Adipose tissue (tissue), 3 donors: ENCODE measurements around the gene RETSAT. TPM values are rescaled to one million over a fixed set of nuclear protein-coding genes. Genes with fewer than 3 reads are reported as not detected.
"Not testable (repeated sequence)": the region's sequence is repeated elsewhere in the genome, so short reads cannot be mapped to it uniquely, and the experiment has no call there.

Experiments used
- H3K27ac ChIP-seq: one replicate; pipeline ENCODE4 v1.5.1; 2013; ENCODE audit warnings: low read depth, low read length
- WGBS, 3 donors: extraction: QIAGEN DNeasy Blood & Tissue Kit; methylation state at CpG; one replicate each; pipeline ENCODE4 v1.1.7; 2013; 5-methylcytosine and 5-hydroxymethylcytosine counted together
- polyA plus RNA-seq, 3 donors: library from polyadenylated mRNA; stranded (reverse); fragments of 200-250 nt; gene quantifications; one replicate each; pipeline ENCODE4 v1.2.3, GENCODE V29; 2013
- donor health status: healthy with polysubstance abuse.
- donor health status: Bipolar disorder and iron deficiency.
- donor health status: healthy.

RETSAT gene
- polyA plus RNA-seq, 3 donors: 66.7 to 439 (median 121) TPM

GRCh38 chr2:85343207-85343895, 11.0 kb downstream of the RETSAT start:
- not testable (repeated sequence) for H3K27ac ChIP-seq
- 90 to 93% (median 93%) methylated on average over 8 to 10 of the region's 10 CpGs for WGBS, 3 donors

GRCh38 chr2:85342156-85342555, 12.2 kb downstream of the RETSAT start:
- 85 to 87% (median 86%) methylated on average over 3 of the region's 3 CpGs for WGBS, 3 donors
- no peak overlapping the region for H3K27ac ChIP-seq

- WGBS, 3 donors: 92 to 94% (median 93%) methylated on average over 30 of the region's 30 CpGs
- no peak overlapping the region for H3K27ac ChIP-seq
Measured at GRCh38 chr2:85341269-85342029, 12.9 kb downstream of the RETSAT start.

GRCh38 chr2:85340034-85340892, 14.1 kb downstream of the RETSAT start:
- H3K27ac ChIP-seq: no peak overlapping the region
- WGBS, 3 donors: 30 to 54% (median 52%) methylated on average over 13 of the region's 13 CpGs

- H3K27ac ChIP-seq: no peak overlapping the region
- WGBS, 3 donors: 45 to 71% (median 50%) methylated on average over 2 of the region's 2 CpGs
Measured at GRCh38 chr2:85334928-85335327, 19.4 kb downstream of the RETSAT start.

GRCh38 chr2:85333877-85334276, 20.5 kb downstream of the RETSAT start:
- H3K27ac ChIP-seq: not testable (repeated sequence)
- 81 to 98% (median 96%) methylated on average over 3 to 4 of the region's 4 CpGs for WGBS, 3 donors

GRCh38 chr2:85330839-85331636, 23.3 kb downstream of the RETSAT start:
- 79 to 83% (median 80%) methylated on average over 13 of the region's 13 CpGs for WGBS, 3 donors
- no peak overlapping the region for H3K27ac ChIP-seq

- H3K27ac ChIP-seq: not testable (repeated sequence)
- WGBS, 3 donors: 80 to 95% (median 89%) methylated on average over 3 of the region's 3 CpGs
Measured at GRCh38 chr2:85329701-85330100, 24.6 kb downstream of the RETSAT start.

GRCh38 chr2:85329181-85329651, 25.1 kb downstream of the RETSAT start:
- no peak overlapping the region for H3K27ac ChIP-seq

GRCh38 chr2:85327822-85328617, 26.3 kb downstream of the RETSAT start, which contains the start of gene TGOLN2:
Gene TGOLN2, minus strand, starts transcription at chr2:85327989. Its CDS starts 27 bp downstream, at chr2:85327962.
- WGBS, 3 donors: 0 to 1% (median 0%) methylated on average over 56 to 57 of the region's 57 CpGs

GRCh38 chr2:85327160-85327821, 27.0 kb downstream of the RETSAT start:
- H3K27ac ChIP-seq: peak overlapping the region; percentile 23
- WGBS, 3 donors: 2 to 4% (median 4%) methylated on average over 41 of the region's 41 CpGs

More at GRCh38 chr2:85327822-85328617, 26.3 kb downstream of the RETSAT start, which contains the start of gene TGOLN2:
- H3K27ac ChIP-seq: peak within 1 kb of the TSS; percentile 98

- peak overlapping the region; percentile 23 for H3K27ac ChIP-seq
Measured at GRCh38 chr2:85326406-85327159, 27.7 kb downstream of the RETSAT start.

GRCh38 chr2:85325466-85325811, 28.9 kb downstream of the RETSAT start:
- WGBS, 3 donors: 53 to 63% (median 53%) methylated on average over 9 of the region's 9 CpGs
- no peak overlapping the region for H3K27ac ChIP-seq

More at GRCh38 chr2:85326406-85327159, 27.7 kb downstream of the RETSAT start:
- 5 to 16% (median 15%) methylated on average over 32 of the region's 32 CpGs for WGBS, 3 donors

- 22 to 49% (median 45%) methylated on average over 10 of the region's 10 CpGs for WGBS, 3 donors
- H3K27ac ChIP-seq: no peak overlapping the region
Measured at GRCh38 chr2:85324639-85325465, 29.5 kb downstream of the RETSAT start.

GRCh38 chr2:85323988-85324367, 30.4 kb downstream of the RETSAT start:
- H3K27ac ChIP-seq: not testable (repeated sequence)
- WGBS, 3 donors: 87 to 88% (median 88%) methylated on average over 11 of the region's 11 CpGs
